Gastrocnemius medialis (tissue), 4 donors: ENCODE measurements around the gene RNF224.

Experiments
- POLR2A ChIP-seq, 2 donors: fragments of 450-650 bp; IDR thresholded peaks; one replicate each; pipeline ENCODE4 v1.6.1; 2017; ENCODE audit warnings: antibody characterized with exemption in 2 of 2, mild to moderate bottlenecking in 2 of 2, moderate library complexity in 2 of 2
- TF ChIP-seq, protein P1 (sequence below), 5 experiments: fragments of 450-650 bp in 3 of 5; fragments of 200-600 bp in 2 of 5; sonication (generic) in 2 of 5; IDR thresholded peaks in 4 of 5; conservative IDR thresholded peaks in 1 of 5; 1 replicate in 4 of 5; 2 replicates in 1 of 5; pipeline ENCODE4 v1.5.1; 2016 to 2019; ENCODE audit warnings: antibody characterized with exemption in 5 of 5, mild to moderate bottlenecking in 3 of 5, moderate library complexity in 3 of 5

DNA sequence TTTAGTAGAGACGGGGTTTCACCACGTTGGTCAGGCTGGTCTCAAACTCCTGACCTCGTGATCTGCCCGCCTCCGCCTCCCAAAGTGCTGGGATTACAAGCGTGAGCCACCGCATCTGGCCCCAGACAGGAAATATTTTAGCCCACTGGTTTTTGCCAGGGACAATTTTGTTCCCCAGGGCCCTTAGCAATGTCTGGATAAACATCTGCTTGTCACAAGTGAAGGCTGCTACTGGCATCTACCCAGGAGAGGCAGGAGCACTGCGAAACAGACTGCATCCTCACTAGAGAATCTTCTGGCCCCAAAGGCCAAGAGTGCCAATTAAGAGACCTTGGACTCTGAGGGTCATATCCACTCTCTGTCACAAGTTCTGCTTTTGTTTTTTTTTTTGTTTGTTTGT is 24.3 kb upstream of the RNF224 start:
- no peak for TF ChIP-seq POLR2A (IDR thresholded peaks at IDR 0.05)
- TF ChIP-seq, protein P1, sequence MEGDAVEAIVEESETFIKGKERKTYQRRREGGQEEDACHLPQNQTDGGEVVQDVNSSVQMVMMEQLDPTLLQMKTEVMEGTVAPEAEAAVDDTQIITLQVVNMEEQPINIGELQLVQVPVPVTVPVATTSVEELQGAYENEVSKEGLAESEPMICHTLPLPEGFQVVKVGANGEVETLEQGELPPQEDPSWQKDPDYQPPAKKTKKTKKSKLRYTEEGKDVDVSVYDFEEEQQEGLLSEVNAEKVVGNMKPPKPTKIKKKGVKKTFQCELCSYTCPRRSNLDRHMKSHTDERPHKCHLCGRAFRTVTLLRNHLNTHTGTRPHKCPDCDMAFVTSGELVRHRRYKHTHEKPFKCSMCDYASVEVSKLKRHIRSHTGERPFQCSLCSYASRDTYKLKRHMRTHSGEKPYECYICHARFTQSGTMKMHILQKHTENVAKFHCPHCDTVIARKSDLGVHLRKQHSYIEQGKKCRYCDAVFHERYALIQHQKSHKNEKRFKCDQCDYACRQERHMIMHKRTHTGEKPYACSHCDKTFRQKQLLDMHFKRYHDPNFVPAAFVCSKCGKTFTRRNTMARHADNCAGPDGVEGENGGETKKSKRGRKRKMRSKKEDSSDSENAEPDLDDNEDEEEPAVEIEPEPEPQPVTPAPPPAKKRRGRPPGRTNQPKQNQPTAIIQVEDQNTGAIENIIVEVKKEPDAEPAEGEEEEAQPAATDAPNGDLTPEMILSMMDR (IDR thresholded peaks at IDR 0.05 in 4 of 5, conservative IDR thresholded peaks at IDR 0.05 in 1 of 5), result no peak
